GM23338 (cell line): Measurements from ENCODE around the gene ITIH4. TPM values are rescaled to one million over a fixed set of nuclear protein-coding genes. Genes with fewer than 3 reads are reported as not detected.

Experiments used
- ATAC-seq: fragments of 200-7000 bp; cut with Tn5 transposase; 3 replicates; pipeline ENCODE4 v1.9.1; 2020
- DNase-seq: peaks from one replicate; pipeline ENCODE4 v3.0.0-alpha.2; 2015; ENCODE audit warnings: low spot score
- H2AFZ ChIP-seq: fragments of 200-600 bp; sonication (generic); 2 replicates; pipeline ENCODE4 v1.8.0; 2016; ENCODE audit warnings: antibody characterized with exemption, mild to moderate bottlenecking, moderate library complexity
- H3F3A ChIP-seq: fragments of 200-600 bp; sonication (generic); replicated peaks from 2 replicates; pipeline ENCODE4 v1.8.0; 2017; ENCODE audit warnings: antibody characterized with exemption, mixed run types, low read depth
- H3K27ac ChIP-seq: fragments of 200-600 bp; sonication (generic); 2 replicates; pipeline ENCODE4 v1.6.1; 2016; ENCODE audit warnings: low read depth
- H3K27me3 ChIP-seq: fragments of 200-600 bp; sonication (generic); 2 replicates; pipeline ENCODE4 v1.8.0; 2016; ENCODE audit warnings: mild to moderate bottlenecking, mixed run types, moderate library complexity; ENCODE audit not compliant: insufficient read depth
- H3K36me3 ChIP-seq: fragments of 200-600 bp; sonication (generic); 2 replicates; pipeline ENCODE4 v1.8.0; 2016; ENCODE audit warnings: mild to moderate bottlenecking; ENCODE audit not compliant: insufficient read depth
- H3K4me1 ChIP-seq: fragments of 200-600 bp; sonication (generic); 2 replicates; pipeline ENCODE4 v1.8.0; 2016; ENCODE audit warnings: mild to moderate bottlenecking, moderate library complexity; ENCODE audit not compliant: insufficient read depth
- H3K4me2 ChIP-seq: fragments of 200-600 bp; sonication (generic); 2 replicates; pipeline ENCODE4 v1.7.1; 2017; ENCODE audit warnings: mixed run types
- H3K4me3 ChIP-seq: fragments of 200-600 bp; sonication (generic); 2 replicates; pipeline ENCODE4 v1.6.1; 2016; ENCODE audit warnings: mixed run types
- H3K79me2 ChIP-seq: fragments of 200-600 bp; sonication (generic); replicated peaks from 2 replicates; pipeline ENCODE4 v1.8.0; 2017; ENCODE audit warnings: mild to moderate bottlenecking; ENCODE audit not compliant: insufficient read depth
- H3K9me2 ChIP-seq: fragments of 200-600 bp; sonication (generic); 2 replicates; pipeline ENCODE4 v1.8.0; 2017; ENCODE audit not compliant: insufficient read depth
- H4K20me1 ChIP-seq: fragments of 200-600 bp; sonication (generic); replicated peaks from 2 replicates; pipeline ENCODE4 v1.8.0; 2017; ENCODE audit warnings: mild to moderate bottlenecking; ENCODE audit not compliant: insufficient read depth
- H3K27ac Mint-ChIP-seq: 2 replicates; pipeline ENCODE4 v1.8.0; 2020; ENCODE audit warnings: inconsistent platforms, mild to moderate bottlenecking, moderate library complexity, mixed read lengths
- H3K27me3 Mint-ChIP-seq: 3 replicates; pipeline ENCODE4 v1.8.0; 2022; ENCODE audit warnings: low read depth, mild to moderate bottlenecking, moderate library complexity, mixed read lengths, inconsistent platforms; ENCODE audit not compliant: insufficient read depth, poor library complexity
- H3K36me3 Mint-ChIP-seq: 3 replicates; pipeline ENCODE4 v1.8.0; 2021; ENCODE audit warnings: low read depth, mild to moderate bottlenecking, inconsistent platforms, moderate library complexity, mixed read lengths
- H3K4me1 Mint-ChIP-seq: 3 replicates; pipeline ENCODE4 v1.8.0; 2020; ENCODE audit warnings: mild to moderate bottlenecking, inconsistent platforms, mixed read lengths
- H3K4me3 Mint-ChIP-seq: 3 replicates; pipeline ENCODE4 v1.8.0; 2021; ENCODE audit warnings: moderate library complexity, mild to moderate bottlenecking, inconsistent platforms, mixed read lengths
- H3K9me3 Mint-ChIP-seq: 3 replicates; pipeline ENCODE4 v1.8.0; 2020; ENCODE audit warnings: moderate library complexity, mild to moderate bottlenecking, inconsistent platforms, mixed read lengths
- CREB1 ChIP-seq: fragments of 250-450 bp; sonication (Bioruptor Pico); IDR thresholded peaks from 2 replicates; pipeline ENCODE4 v1.5.0; 2020; ENCODE audit warnings: low read depth, mild to moderate bottlenecking, moderate library complexity
- ETS1 ChIP-seq: IDR thresholded peaks from 2 replicates; pipeline ENCODE4 v1.6.1; 2016; ENCODE audit warnings: antibody characterized with exemption
- EZH2 ChIP-seq: fragments of 200-600 bp; sonication (generic); IDR thresholded peaks from one replicate; pipeline ENCODE4 v1.8.0; 2017; ENCODE audit warnings: antibody characterized with exemption, mild to moderate bottlenecking, low read depth; ENCODE audit not compliant: unreplicated experiment
- EZH2phosphoT487 ChIP-seq: fragments of 200-600 bp; sonication (generic); IDR thresholded peaks from one replicate; pipeline ENCODE4 v1.8.1; 2018; ENCODE audit warnings: antibody characterized with exemption; ENCODE audit not compliant: unreplicated experiment
- JUNB ChIP-seq: IDR thresholded peaks from one replicate; pipeline ENCODE4 v1.6.1; 2016; ENCODE audit warnings: antibody characterized with exemption; ENCODE audit not compliant: unreplicated experiment
- NANOG ChIP-seq: IDR thresholded peaks from 2 replicates; pipeline ENCODE4 v1.6.1; 2016; ENCODE audit warnings: antibody characterized with exemption, borderline replicate concordance
- POLR2AphosphoS5 ChIP-seq: IDR thresholded peaks from 2 replicates; pipeline ENCODE4 v1.6.1; 2016; ENCODE audit warnings: antibody characterized with exemption, low read depth
- REST ChIP-seq: IDR thresholded peaks from one replicate; pipeline ENCODE4 v1.6.1; 2018; ENCODE audit warnings: antibody characterized with exemption; ENCODE audit not compliant: unreplicated experiment
- STAT1 ChIP-seq: IDR thresholded peaks from one replicate; pipeline ENCODE4 v1.6.1; 2016; ENCODE audit warnings: antibody characterized with exemption; ENCODE audit not compliant: unreplicated experiment
- ZNF114 ChIP-seq: fragments of 250-450 bp; sonication (Bioruptor Pico); IDR thresholded peaks from 2 replicates; pipeline ENCODE4 v1.5.0; 2020; ENCODE audit warnings: mild to moderate bottlenecking, moderate library complexity
- ZNF331 ChIP-seq: fragments of 250-450 bp; sonication (Bioruptor Pico); IDR thresholded peaks from 2 replicates; pipeline ENCODE4 v1.5.0; 2020; ENCODE audit warnings: low read depth, mild to moderate bottlenecking, moderate library complexity
- ZNF462 ChIP-seq: fragments of 250-450 bp; sonication (Bioruptor Pico); IDR thresholded peaks from 2 replicates; pipeline ENCODE4 v1.5.0; 2020; ENCODE audit warnings: mild to moderate bottlenecking, moderate library complexity
- polyA plus RNA-seq: library from polyadenylated mRNA; unstranded; fragments of >200 nt; fragmentation: Nextera tagmentation; extraction: Ambion mirVana; gene quantifications from 2 replicates; pipeline ENCODE4 v1.2.1, GENCODE V29; 2016
- total RNA-seq: library from RNA; depleted of rRNA; stranded (reverse); fragments of >200 nt; shearing (Covaris generic); gene quantifications from 2 replicates; pipeline ENCODE4 v1.2.3, GENCODE V29; 2014
- TF ChIP-seq, protein P1 (sequence below), 2 experiments: fragments of 200-600 bp in 1 of 2; sonication (generic) in 1 of 2; conservative IDR thresholded peaks; 2 replicates each; pipeline versions ENCODE4 v1.5.1 to v1.6.1; 2016 to 2017; ENCODE audit warnings: antibody characterized with exemption in 2 of 2, low read depth in 2 of 2, mild to moderate bottlenecking in 2 of 2, moderate library complexity in 1 of 2

Gene ITIH4
- total and polyA plus RNA-seq, 2 experiments from 2014 or later, result 0.82 to 1.4 TPM

- Mint-ChIP-seq H3K4me1 (no peaks in the 10 kb centered on the region), H3K27me3 (peaks cover 17% of the 10 kb centered on the region), H3K27ac (no peak overlapping the region), H3K4me3 (no peak overlapping the region), H3K36me3 (no peaks in the 10 kb centered on the region; the same call in 2 of the 3 replicates), H3K9me3 (no peaks in the 10 kb centered on the region)
- Histone ChIP-seq H2AFZ (no peak overlapping the region), H3K4me1 (no peaks in the 10 kb centered on the region), H3K27me3 (no peaks in the 10 kb centered on the region), H3K9me2 (no peaks in the 10 kb centered on the region), H3K27ac (no peak overlapping the region), H3K4me3 (no peak overlapping the region), H4K20me1 (no peaks in the 10 kb centered on the region), H3K36me3 (no peaks in the 10 kb centered on the region), H3K4me2 (no peak overlapping the region), H3F3A (no peaks in the 10 kb centered on the region), H3K79me2 (no peaks in the 10 kb centered on the region)
- no peak for ATAC-seq
- DNase-seq, result no peak
- TF ChIP-seq REST (no peak), EZH2phosphoT487 (no peak), NANOG (no peak), ETS1 (no peak), ZNF331 (no peak), CREB1 (CRISPR knock-in tag) (no peak), ZNF114 (no peak), EZH2 (no peak), JUNB (no peak), ZNF462 (CRISPR knock-in tag) (no peak), POLR2AphosphoS5 (no peak), STAT1 (no peak)
- TF ChIP-seq, protein P1, sequence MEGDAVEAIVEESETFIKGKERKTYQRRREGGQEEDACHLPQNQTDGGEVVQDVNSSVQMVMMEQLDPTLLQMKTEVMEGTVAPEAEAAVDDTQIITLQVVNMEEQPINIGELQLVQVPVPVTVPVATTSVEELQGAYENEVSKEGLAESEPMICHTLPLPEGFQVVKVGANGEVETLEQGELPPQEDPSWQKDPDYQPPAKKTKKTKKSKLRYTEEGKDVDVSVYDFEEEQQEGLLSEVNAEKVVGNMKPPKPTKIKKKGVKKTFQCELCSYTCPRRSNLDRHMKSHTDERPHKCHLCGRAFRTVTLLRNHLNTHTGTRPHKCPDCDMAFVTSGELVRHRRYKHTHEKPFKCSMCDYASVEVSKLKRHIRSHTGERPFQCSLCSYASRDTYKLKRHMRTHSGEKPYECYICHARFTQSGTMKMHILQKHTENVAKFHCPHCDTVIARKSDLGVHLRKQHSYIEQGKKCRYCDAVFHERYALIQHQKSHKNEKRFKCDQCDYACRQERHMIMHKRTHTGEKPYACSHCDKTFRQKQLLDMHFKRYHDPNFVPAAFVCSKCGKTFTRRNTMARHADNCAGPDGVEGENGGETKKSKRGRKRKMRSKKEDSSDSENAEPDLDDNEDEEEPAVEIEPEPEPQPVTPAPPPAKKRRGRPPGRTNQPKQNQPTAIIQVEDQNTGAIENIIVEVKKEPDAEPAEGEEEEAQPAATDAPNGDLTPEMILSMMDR (conservative IDR thresholded peaks at IDR 0.05; ENCODE audit: low read depth in 2 of 2), result no peak
Observed at GRCh38 chr3:52795298-52795900, 35.1 kb downstream of the ITIH4 start.
